Measurements from ENCODE around the gene ZNF638. TPM values are rescaled to one million over a fixed set of nuclear protein-coding genes. Genes with fewer than 3 reads are reported as not detected.
"Not testable (repeated sequence)": the region's sequence is repeated elsewhere in the genome, so short reads cannot be mapped to it uniquely, and the experiment has no call there.

ZNF638 gene
- total and polyA plus RNA-seq, 9 donors = 76.0 to 150 (median 105) TPM

DNA sequence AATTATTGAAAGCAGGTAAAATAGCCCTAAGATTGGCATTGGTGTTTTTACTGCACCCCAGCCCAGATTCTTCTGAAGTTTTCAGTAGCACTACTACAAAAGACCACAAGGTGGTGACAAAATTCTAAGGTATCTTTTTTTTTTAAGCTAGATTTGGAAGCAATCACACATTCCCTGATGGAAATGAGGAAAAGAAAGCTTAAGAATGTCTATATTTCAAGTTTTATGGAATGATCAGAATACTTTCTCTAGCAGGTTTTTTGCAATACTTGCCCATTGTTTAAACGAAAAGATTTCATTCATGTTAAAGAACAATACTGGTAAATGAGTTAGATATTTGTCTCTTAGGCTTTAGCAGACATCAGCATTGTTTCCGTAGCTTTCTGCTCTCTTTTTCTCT is 32.1 kb upstream of the ZNF638 start:
- Histone ChIP-seq H3K27ac (ENCODE audit: low read length) (no peak overlapping the region), H3K36me3 (ENCODE audit: control insufficient read depth, insufficient read depth, low read length) (no peaks in the 10 kb centered on the region), H3K9me3 (replicated peaks; ENCODE audit: control insufficient read depth, low read depth, low read length) (no peaks in the 10 kb centered on the region), H3K4me1 (ENCODE audit: control insufficient read depth, insufficient read depth, low read length) (no peaks in the 10 kb centered on the region), H3K4me3 (ENCODE audit: low read length) (no peak overlapping the region), H3K27me3 (ENCODE audit: control insufficient read depth, insufficient read depth, low read length) (no peaks in the 10 kb centered on the region)
- WGBS (ENCODE audit: insufficient coverage) = no CpG with 5 or more reads among the region's 2 CpGs
- DNase-seq = peak; percentile 56

DNA sequence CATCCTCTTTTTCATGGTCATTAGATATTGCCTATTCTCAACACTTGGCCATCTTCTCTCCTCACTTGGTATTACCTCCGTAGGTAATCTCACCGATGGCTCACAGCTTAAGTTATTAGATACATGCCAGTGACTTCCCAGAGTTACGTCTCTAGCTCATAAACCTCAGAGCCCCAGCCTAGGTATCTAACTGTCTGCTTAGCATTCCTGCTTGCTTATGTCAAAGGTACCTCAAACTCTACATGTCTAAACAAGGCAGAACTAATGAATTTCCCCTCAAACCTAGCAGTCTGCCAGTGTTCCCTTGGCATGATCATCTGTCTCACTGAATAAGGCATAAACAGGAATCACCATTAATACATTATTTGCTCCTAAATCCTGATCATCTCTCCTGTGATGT is 27.7 kb upstream of the ZNF638 start:
- WGBS (ENCODE audit: insufficient coverage) = 94% methylated on average over 2 of the region's 3 CpGs
- H3K27ac ChIP-seq (ENCODE audit: low read length) = no peak overlapping the region
- no peak overlapping the region for H3K4me3 ChIP-seq (ENCODE audit: low read length)
- no peak for DNase-seq
- H3K4me1 ChIP-seq (ENCODE audit: control insufficient read depth, insufficient read depth, low read length) = no peaks in the 10 kb centered on the region
- no peaks in the 10 kb centered on the region for H3K27me3 ChIP-seq (ENCODE audit: control insufficient read depth, insufficient read depth, low read length)
- no peaks in the 10 kb centered on the region for H3K9me3 ChIP-seq (replicated peaks; ENCODE audit: control insufficient read depth, low read depth, low read length)
- H3K36me3 ChIP-seq (ENCODE audit: control insufficient read depth, insufficient read depth, low read length) = no peaks in the 10 kb centered on the region

DNA sequence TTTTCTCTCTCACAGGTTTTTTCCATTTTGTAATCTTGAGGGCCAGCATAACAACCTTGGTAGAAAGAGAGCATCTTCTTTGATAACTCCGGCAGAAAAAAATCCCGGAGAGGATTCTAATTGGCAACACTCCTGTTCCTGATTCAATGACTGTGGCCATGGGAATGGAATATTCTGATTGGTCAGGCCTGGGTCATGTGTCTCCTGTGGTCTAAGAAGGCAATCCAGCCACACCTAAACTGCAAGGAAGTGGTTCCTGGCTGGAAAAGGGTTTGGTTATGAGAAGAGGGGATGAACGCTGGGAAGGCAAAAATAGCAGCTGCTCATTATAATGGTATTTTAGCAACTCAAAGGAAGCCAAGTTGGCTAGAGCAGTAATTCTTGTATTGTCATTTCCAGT is 24.8 kb upstream of the ZNF638 start:
- Histone ChIP-seq H3K4me1 (ENCODE audit: control insufficient read depth, insufficient read depth, low read length) (no peaks in the 10 kb centered on the region), H3K27me3 (ENCODE audit: control insufficient read depth, insufficient read depth, low read length) (no peaks in the 10 kb centered on the region), H3K27ac (ENCODE audit: low read length) (no peak overlapping the region), H3K4me3 (ENCODE audit: low read length) (no peak overlapping the region), H3K9me3 (replicated peaks; ENCODE audit: control insufficient read depth, low read depth, low read length) (no peaks in the 10 kb centered on the region), H3K36me3 (ENCODE audit: control insufficient read depth, insufficient read depth, low read length) (no peaks in the 10 kb centered on the region)
- no peak for DNase-seq
- 37% methylated on average over 3 of the region's 3 CpGs for WGBS (ENCODE audit: insufficient coverage)

DNA sequence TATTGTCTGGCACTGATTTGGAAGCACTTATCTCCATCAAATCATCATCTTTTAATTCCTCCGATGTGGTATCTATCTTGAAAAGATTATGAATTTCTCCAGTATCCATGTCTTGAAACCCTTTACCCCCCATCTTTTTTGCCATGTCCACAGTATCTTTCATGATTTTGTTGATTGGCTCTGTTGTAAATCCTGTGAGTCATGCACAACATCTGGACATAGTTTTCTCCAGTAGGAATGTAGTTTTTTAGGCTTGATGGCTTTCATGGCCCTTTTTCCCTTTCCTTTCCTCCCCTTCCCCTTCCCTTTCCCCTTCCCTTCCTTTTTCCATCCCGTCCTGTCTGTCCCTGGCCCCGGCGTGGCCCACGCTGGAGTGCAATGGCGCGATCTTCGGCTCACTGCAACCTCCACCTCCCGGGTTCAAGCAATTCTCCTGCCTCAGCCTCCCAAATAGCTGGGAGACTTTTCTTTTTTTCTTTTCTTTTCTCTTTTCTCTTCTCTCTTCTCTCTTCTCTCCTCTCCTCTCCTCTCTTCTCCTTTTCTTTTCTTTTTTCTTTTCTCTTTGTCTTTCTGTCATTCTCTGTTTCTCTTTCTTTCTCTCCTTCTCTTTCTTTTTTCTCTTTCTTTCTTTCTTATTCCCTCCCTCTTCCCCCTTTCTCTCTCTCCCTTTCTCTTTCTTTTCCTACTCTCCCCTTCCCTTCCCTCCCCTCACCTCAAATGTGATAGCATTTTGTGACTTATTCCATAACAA is 18.4 kb upstream of the ZNF638 start:
- no peak overlapping the region for H3K4me3 ChIP-seq (ENCODE audit: low read length)
- H3K4me1 ChIP-seq (ENCODE audit: control insufficient read depth, insufficient read depth, low read length) = no peaks in the 10 kb centered on the region
- no peak overlapping the region for H3K27ac ChIP-seq (ENCODE audit: low read length)
- H3K27me3 ChIP-seq (ENCODE audit: control insufficient read depth, insufficient read depth, low read length) = no peaks in the 10 kb centered on the region
- DNase-seq = no peak
- H3K36me3 ChIP-seq (ENCODE audit: control insufficient read depth, insufficient read depth, low read length) = no peaks in the 10 kb centered on the region
- WGBS (ENCODE audit: insufficient coverage) = 84% methylated on average over 8 of the region's 9 CpGs
- peaks cover 8% of the 10 kb centered on the region for H3K9me3 ChIP-seq (replicated peaks; ENCODE audit: control insufficient read depth, low read depth, low read length)

DNA sequence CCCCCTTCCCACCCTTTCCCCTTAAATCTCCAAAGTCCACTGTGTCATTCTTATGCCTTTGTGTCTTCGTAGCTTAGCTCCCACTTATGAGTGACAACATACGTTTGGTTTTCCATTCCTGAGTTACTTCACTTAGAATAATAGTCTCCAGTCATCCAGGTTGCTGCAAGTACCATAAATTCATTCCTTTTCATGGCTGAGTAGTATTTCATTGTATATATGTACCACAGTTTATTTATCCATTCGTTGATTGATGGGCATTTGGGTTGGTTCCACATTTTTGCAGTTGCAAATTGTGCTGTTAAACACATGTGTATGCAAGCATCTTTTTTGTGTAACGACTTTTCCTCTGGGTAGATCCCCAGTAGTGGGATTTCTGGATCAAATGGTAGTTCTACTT is 14.5 kb upstream of the ZNF638 start:
- no peaks in the 10 kb centered on the region for H3K4me1 ChIP-seq (ENCODE audit: control insufficient read depth, insufficient read depth, low read length)
- no peak for DNase-seq
- H3K27ac ChIP-seq (ENCODE audit: low read length) = no peak overlapping the region
- H3K27me3 ChIP-seq (ENCODE audit: control insufficient read depth, insufficient read depth, low read length) = no peaks in the 10 kb centered on the region
- H3K9me3 ChIP-seq (replicated peaks; ENCODE audit: control insufficient read depth, low read depth, low read length) = peaks cover 9% of the 10 kb centered on the region
- no peaks in the 10 kb centered on the region for H3K36me3 ChIP-seq (ENCODE audit: control insufficient read depth, insufficient read depth, low read length)
- no CpG with 5 or more reads among the region's 4 CpGs for WGBS (ENCODE audit: insufficient coverage)
- H3K4me3 ChIP-seq (ENCODE audit: low read length) = no peak overlapping the region

DNA sequence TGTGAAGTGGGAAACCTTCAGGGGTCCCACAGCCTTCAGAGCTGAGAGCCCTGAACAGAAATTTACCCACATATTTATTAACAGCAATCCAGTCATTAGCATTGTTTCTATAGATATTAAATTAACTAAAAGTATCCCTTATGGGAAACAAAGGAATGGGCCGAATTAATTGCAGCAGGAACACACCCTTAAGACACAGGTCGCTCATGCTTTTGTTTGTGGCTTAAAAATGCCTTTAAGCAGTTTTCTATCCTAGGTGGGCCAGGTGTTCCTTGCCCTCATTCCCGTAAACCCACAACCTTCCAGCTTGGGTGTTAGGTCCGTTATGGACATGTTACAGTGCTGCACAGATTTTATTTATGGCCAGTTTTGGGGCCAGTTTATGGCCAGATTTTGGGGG is 13.7 kb upstream of the ZNF638 start:
- not testable (repeated sequence) for H3K27ac ChIP-seq (ENCODE audit: low read length); H3K4me3 ChIP-seq (ENCODE audit: low read length); DNase-seq; H3K9me3 ChIP-seq (replicated peaks; ENCODE audit: control insufficient read depth, low read depth, low read length); H3K4me1 ChIP-seq (ENCODE audit: control insufficient read depth, insufficient read depth, low read length); H3K36me3 ChIP-seq (ENCODE audit: control insufficient read depth, insufficient read depth, low read length); H3K27me3 ChIP-seq (ENCODE audit: control insufficient read depth, insufficient read depth, low read length)
- whole genome bisulfite sequencing (ENCODE audit: insufficient coverage) = no CpG with 5 or more reads among the region's 4 CpGs

DNA sequence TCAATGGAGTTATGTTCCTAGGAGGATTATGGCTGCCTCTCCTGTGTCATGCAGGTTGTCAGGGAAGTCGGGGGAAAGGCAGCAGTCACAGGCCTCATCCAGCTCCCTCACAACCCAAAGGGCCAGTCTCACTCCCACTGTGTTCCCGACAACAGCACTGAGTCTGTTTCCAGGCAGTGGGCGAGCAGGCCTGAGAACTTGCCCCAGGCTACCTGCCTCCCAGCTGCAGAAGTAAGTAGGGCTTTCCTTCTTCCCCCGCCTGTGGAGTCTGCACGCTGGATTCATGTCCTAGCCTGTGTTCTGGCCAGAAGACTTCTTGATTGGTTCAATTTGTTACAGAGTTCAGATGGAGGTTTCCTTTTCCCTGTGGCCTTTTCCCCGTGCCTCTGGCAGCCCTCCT is 8.2 kb upstream of the ZNF638 start:
- 100% methylated on average over 3 of the region's 6 CpGs for WGBS (ENCODE audit: insufficient coverage)
- H3K27ac ChIP-seq (ENCODE audit: low read length) = no peak overlapping the region
- H3K4me1 ChIP-seq (ENCODE audit: control insufficient read depth, insufficient read depth, low read length) = no peaks in the 10 kb centered on the region
- no peaks in the 10 kb centered on the region for H3K36me3 ChIP-seq (ENCODE audit: control insufficient read depth, insufficient read depth, low read length)
- no peak overlapping the region for H3K4me3 ChIP-seq (ENCODE audit: low read length)
- no peaks in the 10 kb centered on the region for H3K9me3 ChIP-seq (replicated peaks; ENCODE audit: control insufficient read depth, low read depth, low read length)
- no peak for DNase-seq
- H3K27me3 ChIP-seq (ENCODE audit: control insufficient read depth, insufficient read depth, low read length) = peaks cover 3% of the 10 kb centered on the region

DNA sequence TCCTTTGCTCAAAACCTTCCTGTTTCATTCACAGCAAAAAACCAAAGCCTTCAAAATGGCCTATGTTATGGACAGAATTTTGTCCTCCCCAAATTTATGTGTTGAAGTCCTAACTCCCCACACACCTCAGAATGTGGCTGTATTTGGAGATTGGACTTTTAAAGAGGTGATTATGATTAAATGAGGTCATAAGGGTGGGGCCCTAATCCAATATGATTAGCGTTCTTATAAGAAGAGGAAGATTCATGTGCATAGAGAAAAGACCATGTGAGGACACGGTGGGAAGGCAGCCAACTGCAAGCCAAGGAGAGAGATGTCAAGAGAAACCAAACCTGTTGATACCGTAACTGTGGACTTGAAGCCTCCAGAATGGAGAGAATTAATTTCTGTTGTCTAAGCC is 4.6 kb upstream of the ZNF638 start:
- H3K27ac ChIP-seq (ENCODE audit: low read length) = no peak overlapping the region
- H3K4me3 ChIP-seq (ENCODE audit: low read length) = no peak overlapping the region
- no peaks in the 10 kb centered on the region for H3K36me3 ChIP-seq (ENCODE audit: control insufficient read depth, insufficient read depth, low read length)
- H3K4me1 ChIP-seq (ENCODE audit: control insufficient read depth, insufficient read depth, low read length) = no peaks in the 10 kb centered on the region
- 86% methylated on average over 3 of the region's 3 CpGs for WGBS (ENCODE audit: insufficient coverage)
- peaks cover 3% of the 10 kb centered on the region for H3K27me3 ChIP-seq (ENCODE audit: control insufficient read depth, insufficient read depth, low read length)
- DNase-seq = no peak
- no peaks in the 10 kb centered on the region for H3K9me3 ChIP-seq (replicated peaks; ENCODE audit: control insufficient read depth, low read depth, low read length)

DNA sequence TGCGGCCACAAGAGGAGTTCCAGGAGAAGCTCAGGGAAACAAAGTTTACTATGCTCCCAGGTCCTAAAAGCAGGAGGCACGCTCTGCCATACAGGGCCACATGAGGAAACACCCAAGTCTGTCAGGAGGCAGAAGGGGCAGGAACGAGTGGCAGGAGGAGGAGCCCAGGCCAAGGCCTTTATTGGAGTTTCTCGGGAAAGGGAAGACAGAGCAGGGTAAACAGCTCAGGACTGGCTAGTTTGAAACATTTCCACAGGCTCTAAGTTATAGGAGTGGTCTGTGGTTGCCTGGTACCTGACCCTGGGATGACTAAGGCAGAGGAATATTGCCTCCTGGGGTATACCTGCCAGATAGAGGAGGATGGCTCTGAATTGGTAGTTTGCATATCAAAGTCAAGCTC is 3.7 kb upstream of the ZNF638 start:
- Histone ChIP-seq H3K27me3 (ENCODE audit: control insufficient read depth, insufficient read depth, low read length) (peaks cover 3% of the 10 kb centered on the region), H3K9me3 (replicated peaks; ENCODE audit: control insufficient read depth, low read depth, low read length) (no peaks in the 10 kb centered on the region), H3K27ac (ENCODE audit: low read length) (no peak overlapping the region), H3K36me3 (ENCODE audit: control insufficient read depth, insufficient read depth, low read length) (no peaks in the 10 kb centered on the region), H3K4me1 (ENCODE audit: control insufficient read depth, insufficient read depth, low read length) (no peaks in the 10 kb centered on the region), H3K4me3 (ENCODE audit: low read length) (no peak overlapping the region)
- no peak for DNase-seq
- WGBS (ENCODE audit: insufficient coverage) = 30% methylated on average over 4 of the region's 4 CpGs

DNA sequence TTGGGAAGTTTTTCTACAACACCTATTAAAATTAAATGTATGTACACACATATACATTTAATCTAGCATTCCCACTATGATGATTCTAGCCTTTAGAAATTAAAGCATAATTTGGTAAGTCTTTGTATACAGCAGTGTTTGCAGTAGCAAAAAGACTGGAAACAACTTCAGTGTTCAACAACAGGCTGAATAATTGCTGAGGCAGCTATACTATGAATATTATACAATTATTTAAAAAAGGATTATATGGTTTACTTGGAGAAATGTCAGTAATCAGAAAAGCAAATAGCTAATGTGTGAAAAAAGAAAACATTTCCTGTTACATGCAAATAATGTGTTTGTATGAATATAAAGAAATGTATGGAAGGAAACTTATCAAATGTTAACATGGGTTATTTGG is 1.4 kb upstream of the ZNF638 start:
- Histone ChIP-seq H3K4me1 (ENCODE audit: control insufficient read depth, insufficient read depth, low read length) (peaks cover 2% of the 10 kb centered on the region), H3K36me3 (ENCODE audit: control insufficient read depth, insufficient read depth, low read length) (peaks cover 3% of the 10 kb centered on the region), H3K9me3 (replicated peaks; ENCODE audit: control insufficient read depth, low read depth, low read length) (no peaks in the 10 kb centered on the region), H3K4me3 (ENCODE audit: low read length) (no peak overlapping the region), H3K27me3 (ENCODE audit: control insufficient read depth, insufficient read depth, low read length) (peaks cover 3% of the 10 kb centered on the region), H3K27ac (ENCODE audit: low read length) (no peak overlapping the region)
- no peak for DNase-seq

All from muscle of leg (tissue), 11 donors.